ENCODE measurements around the gene WDR41.

The WDR41 gene

GRCh38 chr5:77390795-77391194 lies 101.3 kb downstream of the WDR41 start:
- TF ChIP-seq FOXP2 (optimal IDR thresholded peaks at IDR 0.05; ENCODE audit: borderline replicate concordance, extremely low read depth, extremely low read length, insufficient read depth) (no peak), TAF1 (IDR thresholded peaks at IDR 0.05; ENCODE audit: borderline replicate concordance, insufficient read depth, low read length) (no peak), POLR2AphosphoS5 (IDR thresholded peaks at IDR 0.05; ENCODE audit: low read depth, low read length) (no peak), SIN3A (IDR thresholded peaks at IDR 0.05; ENCODE audit: borderline replicate concordance, insufficient read depth, low read length) (no peak), REST (IDR thresholded peaks at IDR 0.05; ENCODE audit: insufficient read depth in 1 of 2, low read depth in 2 of 2, low read length in 2 of 2) (no peak)

GRCh38 chr5:77390221-77390620 lies 101.9 kb downstream of the WDR41 start:
- no peak for TF ChIP-seq POLR2AphosphoS5 (IDR thresholded peaks at IDR 0.05; ENCODE audit: low read depth, low read length)
- TF ChIP-seq REST (IDR thresholded peaks at IDR 0.05; ENCODE audit: insufficient read depth in 1 of 2, low read depth in 2 of 2, low read length in 2 of 2), result no peak
- no peak for TF ChIP-seq SIN3A (IDR thresholded peaks at IDR 0.05; ENCODE audit: borderline replicate concordance, insufficient read depth, low read length)
- no peak for TF ChIP-seq TAF1 (IDR thresholded peaks at IDR 0.05; ENCODE audit: borderline replicate concordance, insufficient read depth, low read length)
- TF ChIP-seq FOXP2 (optimal IDR thresholded peaks at IDR 0.05; ENCODE audit: borderline replicate concordance, extremely low read depth, extremely low read length, insufficient read depth), result no peak

- TF ChIP-seq REST (IDR thresholded peaks at IDR 0.05; ENCODE audit: insufficient read depth in 1 of 2, low read depth in 2 of 2, low read length in 2 of 2), result no peak
- TF ChIP-seq FOXP2 (optimal IDR thresholded peaks at IDR 0.05; ENCODE audit: borderline replicate concordance, extremely low read depth, extremely low read length, insufficient read depth), result no peak
These were observed 102.4 kb downstream of the WDR41 start for GRCh38 chr5:77389746-77390145.

Measured in PFSK-1 (cell line).